ENCODE data around the gene NUDT22.

NUDT22 gene

GRCh38 chr11:64248578-64248977, 22.5 kb downstream of the NUDT22 start:
- intact Hi-C loops (cut with DNase I; ENCODE audit: low total_unique reads): no loop called here
- H3K27me3 ChIP-seq: no peaks in the 10 kb centered on the region
- no peak overlapping the region for H3K4me3 ChIP-seq
- no peak overlapping the region for H3K27ac ChIP-seq
- peaks cover 0 to 7% (median 0%) of the 10 kb centered on the region in 3 donors for H3K36me3 ChIP-seq
- TF ChIP-seq CTCF (IDR thresholded peaks at IDR 0.05): no peak
- H3K9me3 ChIP-seq: no peaks in the 10 kb centered on the region
- no peak for DNase-seq
- peaks cover 0 to 61% (median 51%) of the 10 kb centered on the region in 4 donors for H3K4me1 ChIP-seq

DNA sequence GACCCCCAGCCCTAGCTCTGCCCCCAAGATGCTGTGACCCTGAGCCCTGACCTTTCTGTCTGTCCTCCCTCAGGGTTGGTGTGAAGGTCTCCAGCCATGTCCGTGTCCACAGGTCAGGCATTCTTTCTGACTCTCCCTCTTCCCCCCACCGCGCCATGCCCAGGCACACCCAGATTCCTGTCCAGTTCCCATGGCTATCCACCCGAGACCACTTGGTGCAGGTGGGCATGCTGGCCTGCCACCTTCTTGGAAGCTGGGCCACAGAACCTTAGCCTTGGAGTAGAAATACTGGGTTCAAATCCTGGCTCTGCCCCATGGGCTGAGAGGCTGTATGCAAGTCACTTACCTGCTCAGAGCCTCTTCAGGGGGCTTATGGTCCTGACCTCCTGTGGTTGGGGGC, 23.0 kb downstream of the NUDT22 start:
- Histone ChIP-seq H3K4me3 (no peak overlapping the region), H3K4me1 (peaks cover 0 to 63% (median 52%) of the 10 kb centered on the region in 4 donors), H3K27me3 (no peaks in the 10 kb centered on the region), H3K9me3 (no peaks in the 10 kb centered on the region), H3K27ac (no peak overlapping the region), H3K36me3 (peaks cover 0 to 3% (median 0%) of the 10 kb centered on the region in 3 donors)
- DNase-seq: no peak
- intact Hi-C loops (cut with DNase I; ENCODE audit: low total_unique reads): no loop called here
- TF ChIP-seq CTCF (IDR thresholded peaks at IDR 0.05): no peak

DNA sequence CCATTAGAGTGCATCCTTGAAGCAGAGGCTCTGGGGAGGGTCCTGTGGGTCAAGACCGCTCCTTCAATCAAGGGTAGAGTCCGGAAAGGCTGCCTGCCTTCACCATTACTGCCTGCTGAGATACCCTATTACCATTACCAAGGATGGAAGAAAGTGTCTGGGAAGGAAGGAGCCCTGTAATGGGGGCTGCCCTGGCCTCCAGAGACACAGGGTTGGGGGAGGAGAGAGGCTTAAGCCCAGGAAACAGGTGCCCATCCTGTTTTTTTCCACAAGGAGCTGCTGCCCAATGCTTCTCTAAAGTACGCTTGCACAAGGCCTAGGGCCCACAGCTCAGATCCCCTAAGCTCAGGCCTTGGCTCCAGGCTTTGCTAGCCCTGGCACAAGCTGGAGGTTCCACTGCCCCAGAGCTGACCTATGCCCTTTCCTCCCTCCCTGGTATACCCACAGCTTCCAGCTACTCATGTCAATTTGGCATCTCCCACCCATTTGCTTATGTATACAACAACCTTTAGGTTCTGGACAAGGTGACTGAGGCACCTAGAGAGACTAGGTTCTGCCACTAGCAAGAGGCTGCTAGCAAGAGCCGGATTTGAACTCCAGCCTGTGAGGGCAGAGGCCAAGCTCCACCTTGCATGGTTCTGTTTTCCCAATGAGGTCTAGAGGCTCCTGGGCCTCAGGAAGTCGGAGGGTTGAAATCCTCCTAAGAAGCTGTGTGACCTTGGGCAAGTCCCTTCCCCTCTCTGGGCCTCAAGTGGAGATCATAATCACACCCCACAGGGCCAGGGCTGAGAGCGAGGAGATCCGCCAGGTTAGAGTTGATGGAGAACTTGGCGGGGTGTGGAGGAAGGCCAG, 23.7 kb downstream of the NUDT22 start:
- H3K27ac ChIP-seq: no peak overlapping the region
- intact Hi-C loops (cut with DNase I; ENCODE audit: low total_unique reads): no loop called here
- DNase-seq: no peak
- no peak for TF ChIP-seq CTCF (IDR thresholded peaks at IDR 0.05)
- H3K36me3 ChIP-seq: peaks cover 0 to 7% (median 5%) of the 10 kb centered on the region in 3 donors
- no peaks in the 10 kb centered on the region for H3K9me3 ChIP-seq
- peaks cover 0 to 57% (median 49%) of the 10 kb centered on the region in 4 donors for H3K4me1 ChIP-seq
- no peak overlapping the region for H3K4me3 ChIP-seq
- no peaks in the 10 kb centered on the region for H3K27me3 ChIP-seq

GRCh38 chr11:64250415-64251015, 24.4 kb downstream of the NUDT22 start:
- Histone ChIP-seq H3K27ac (peak overlapping the region; percentile 82), H3K36me3 (peaks cover 0 to 15% (median 12%) of the 10 kb centered on the region in 3 donors), H3K27me3 (no peaks in the 10 kb centered on the region), H3K4me1 (peaks cover 0 to 50% (median 42%) of the 10 kb centered on the region in 4 donors), H3K9me3 (no peaks in the 10 kb centered on the region), H3K4me3 (peak overlapping the region; percentile 81 to 96)
- intact Hi-C loops (cut with DNase I; ENCODE audit: low total_unique reads): no loop called here
- DNase-seq: no peak
- no peak for TF ChIP-seq CTCF (IDR thresholded peaks at IDR 0.05)

- Histone ChIP-seq H3K9me3 (no peaks in the 10 kb centered on the region), H3K4me1 (peaks cover 0 to 43% (median 37%) of the 10 kb centered on the region in 4 donors), H3K36me3 (peaks cover 3 to 21% (median 19%) of the 10 kb centered on the region in 3 donors), H3K27ac (peak within 1 kb of the TSS; percentile 82), H3K27me3 (no peaks in the 10 kb centered on the region), H3K4me3 (peak within 1 kb of the TSS; percentile 81 to 96)
- peak; percentile 75 to 90 for TF ChIP-seq CTCF (IDR thresholded peaks at IDR 0.05)
- intact Hi-C loops (cut with DNase I; ENCODE audit: low total_unique reads): no loop called here
- DNase-seq: no peak
Measured at GRCh38 chr11:64251016-64251752, 25.1 kb downstream of the NUDT22 start, which contains the start of gene PLCB3. Gene PLCB3 (plus strand): TSS chr11:64251530. CDS start chr11:64251650, 120 bp downstream.

Data from tibial artery (tissue), 4 donors.